Measurements from ENCODE around the gene THY1.

DNA sequence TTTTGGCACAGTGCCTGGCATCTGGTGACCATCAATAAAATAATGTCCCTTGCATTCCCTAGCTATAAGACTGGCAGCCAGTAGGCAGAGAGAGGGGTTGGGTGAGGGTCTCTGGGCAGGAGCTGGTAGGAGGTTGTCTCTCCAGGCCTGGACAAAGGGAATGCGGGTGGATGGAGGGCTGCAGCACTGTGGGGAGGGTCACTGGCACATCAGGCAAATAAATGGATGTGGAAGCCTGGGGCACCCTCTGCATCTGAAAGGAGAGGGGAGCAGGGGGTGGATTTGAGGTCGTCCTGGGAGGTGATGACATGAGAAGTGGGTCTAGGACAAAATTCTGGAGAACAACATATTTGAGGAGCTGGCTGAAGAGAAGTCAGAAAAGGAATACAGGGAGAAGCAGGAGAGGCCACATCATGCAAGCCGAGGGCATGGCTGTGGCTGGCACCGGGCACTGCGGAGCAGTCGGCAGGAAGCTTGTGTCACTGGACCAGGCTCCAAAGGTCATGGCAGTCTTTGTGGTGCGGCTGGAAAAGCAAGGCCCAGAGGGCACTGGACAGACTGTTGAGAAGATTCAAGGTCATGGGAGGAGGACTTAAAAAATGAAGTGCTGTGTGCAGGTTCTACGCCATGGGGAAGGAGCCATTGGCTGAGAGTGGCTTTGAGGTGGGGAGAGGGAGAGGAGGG, 36.5 kb upstream of the THY1 start:
- TF ChIP-seq POLR2A (IDR thresholded peaks at IDR 0.05), result no peak
- TF ChIP-seq, protein P1, sequence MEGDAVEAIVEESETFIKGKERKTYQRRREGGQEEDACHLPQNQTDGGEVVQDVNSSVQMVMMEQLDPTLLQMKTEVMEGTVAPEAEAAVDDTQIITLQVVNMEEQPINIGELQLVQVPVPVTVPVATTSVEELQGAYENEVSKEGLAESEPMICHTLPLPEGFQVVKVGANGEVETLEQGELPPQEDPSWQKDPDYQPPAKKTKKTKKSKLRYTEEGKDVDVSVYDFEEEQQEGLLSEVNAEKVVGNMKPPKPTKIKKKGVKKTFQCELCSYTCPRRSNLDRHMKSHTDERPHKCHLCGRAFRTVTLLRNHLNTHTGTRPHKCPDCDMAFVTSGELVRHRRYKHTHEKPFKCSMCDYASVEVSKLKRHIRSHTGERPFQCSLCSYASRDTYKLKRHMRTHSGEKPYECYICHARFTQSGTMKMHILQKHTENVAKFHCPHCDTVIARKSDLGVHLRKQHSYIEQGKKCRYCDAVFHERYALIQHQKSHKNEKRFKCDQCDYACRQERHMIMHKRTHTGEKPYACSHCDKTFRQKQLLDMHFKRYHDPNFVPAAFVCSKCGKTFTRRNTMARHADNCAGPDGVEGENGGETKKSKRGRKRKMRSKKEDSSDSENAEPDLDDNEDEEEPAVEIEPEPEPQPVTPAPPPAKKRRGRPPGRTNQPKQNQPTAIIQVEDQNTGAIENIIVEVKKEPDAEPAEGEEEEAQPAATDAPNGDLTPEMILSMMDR (IDR thresholded peaks at IDR 0.05), result no peak

All from thyroid gland (tissue), 4 donors.